Fibroblast of lung (primary cell): ENCODE data around the gene ANKRD17. TPM values are rescaled to one million over a fixed set of nuclear protein-coding genes. Genes with fewer than 3 reads are reported as not detected.

Experiments
- DNase-seq, 2 donors: peaks; one replicate each; pipeline versions ENCODE4 v3.0.0 to v3.0.0-alpha.2; 2010; ENCODE audit warnings: low read depth in 2 of 2
- H2AFZ ChIP-seq: 2 replicates; pipeline ENCODE4 v1.5.1; 2012; ENCODE audit warnings: low read length, control low read depth, inconsistent platforms
- H3K27ac ChIP-seq: 2 replicates; pipeline ENCODE4 v1.5.1; 2011; ENCODE audit warnings: low read length, control low read depth; ENCODE audit not compliant: insufficient read depth
- H3K27me3 ChIP-seq: 2 replicates; pipeline ENCODE4 v1.5.1; 2011; ENCODE audit warnings: mild to moderate bottlenecking, low read length; ENCODE audit not compliant: control insufficient read depth, insufficient read depth
- H3K36me3 ChIP-seq: 2 replicates; pipeline ENCODE4 v1.5.1; 2011; ENCODE audit warnings: low read length; ENCODE audit not compliant: control insufficient read depth, insufficient read depth
- H3K4me1 ChIP-seq: 2 replicates; pipeline ENCODE4 v1.5.1; 2011; ENCODE audit warnings: low read length; ENCODE audit not compliant: control insufficient read depth, insufficient read depth; ENCODE audit errors: extremely low read depth
- H3K4me2 ChIP-seq: 2 replicates; pipeline ENCODE4 v1.5.1; 2011; ENCODE audit warnings: low read length, control low read depth; ENCODE audit not compliant: insufficient read depth; ENCODE audit errors: extremely low read depth
- H3K4me3 ChIP-seq, 4 experiments: fragments of 200-600 bp in 1 of 4; sonication (generic) in 1 of 4; replicated peaks in 1 of 4; 2 replicates each; pipeline ENCODE4 v1.5.1; 2011 to 2016; ENCODE audit warnings: low read length in 4 of 4, low read depth in 3 of 4, mild to moderate bottlenecking in 3 of 4, control low read depth in 2 of 4, inconsistent platforms in 1 of 4, mixed read lengths in 1 of 4; ENCODE audit not compliant: insufficient read depth in 1 of 4; ENCODE audit errors: control extremely low read depth in 1 of 4
- H3K79me2 ChIP-seq: 2 replicates; pipeline ENCODE4 v1.5.1; 2012; ENCODE audit warnings: mild to moderate bottlenecking, low read length, inconsistent platforms; ENCODE audit not compliant: control insufficient read depth, insufficient read depth
- H3K9ac ChIP-seq: 2 replicates; pipeline ENCODE4 v1.5.1; 2011; ENCODE audit warnings: mild to moderate bottlenecking, low read length, control low read depth; ENCODE audit not compliant: insufficient read depth
- H3K9me3 ChIP-seq: 2 replicates; pipeline ENCODE4 v1.5.1; 2012; ENCODE audit warnings: low read depth, low read length; ENCODE audit not compliant: control insufficient read depth, insufficient read depth
- H4K20me1 ChIP-seq: 2 replicates; pipeline ENCODE4 v1.5.1; 2011; ENCODE audit warnings: low read length; ENCODE audit not compliant: control insufficient read depth, insufficient read depth; ENCODE audit errors: extremely low read depth
- EZH2 ChIP-seq: IDR thresholded peaks from 2 replicates; pipeline ENCODE4 v1.5.1; 2012; ENCODE audit warnings: low read length, control low read depth, mild to moderate bottlenecking; ENCODE audit errors: missing control alignments
- polyA plus RNA-seq, 2 donors: library from polyadenylated mRNA; depleted of rRNA in 1 of 2; stranded (reverse) in 1 of 2; unstranded in 1 of 2; fragments of >200 nt; gene quantifications; 2 replicates each; pipeline ENCODE4 v1.2.1, GENCODE V29; 2011 to 2012; ENCODE audit warnings: missing spikeins in 1 of 2
- total RNA-seq: library from RNA; depleted of rRNA; stranded (reverse); fragments of >200 nt; gene quantifications from 2 replicates; pipeline ENCODE4 v1.2.1, GENCODE V29; 2014
- TF ChIP-seq, protein P1 (sequence below), 2 donors: IDR thresholded peaks in 1 of 2; conservative IDR thresholded peaks in 1 of 2; 1 replicate in 1 of 2; 2 replicates in 1 of 2; pipeline ENCODE4 v1.5.1; 2011 to 2012; ENCODE audit warnings: low read length in 2 of 2, control low read depth in 1 of 2, inconsistent platforms in 1 of 2, low read depth in 1 of 2, mild to moderate bottlenecking in 1 of 2

Gene ANKRD17
- total and polyA plus RNA-seq, 2 donors (not counting 1 experiment from before 2014, with no cell fraction given), result 46.2 to 54.6 TPM

DNA sequence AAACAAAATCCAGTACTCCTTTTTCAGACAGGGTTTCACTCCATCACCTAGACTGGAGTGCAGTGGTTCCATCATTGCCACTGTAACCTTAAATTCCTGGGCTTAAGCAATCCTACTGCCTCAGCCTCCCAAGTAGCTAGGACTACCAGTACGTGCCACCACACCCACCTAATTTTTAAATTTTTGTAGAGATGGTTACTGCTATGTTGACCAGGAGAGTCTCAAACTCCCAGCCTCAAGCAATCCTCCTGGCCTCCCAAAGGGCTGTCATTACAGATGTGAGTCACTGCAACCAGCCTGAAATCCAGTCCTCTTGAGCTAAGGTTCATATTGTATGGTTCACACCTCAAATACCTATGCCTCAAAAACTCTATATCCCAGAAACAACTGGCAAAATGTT is 22.4 kb downstream of the ANKRD17 start:
- Histone ChIP-seq H3K9me3 (no peaks in the 10 kb centered on the region), H3K79me2 (peaks cover 52% of the 10 kb centered on the region), H3K27me3 (no peaks in the 10 kb centered on the region), H3K4me1 (no peaks in the 10 kb centered on the region), H2AFZ (no peak overlapping the region), H3K36me3 (no peaks in the 10 kb centered on the region), H3K4me3 (no peak overlapping the region), H4K20me1 (no peaks in the 10 kb centered on the region), H3K9ac (no peak overlapping the region), H3K27ac (no peak overlapping the region), H3K4me2 (no peak overlapping the region)
- DNase-seq, result no peak
- TF ChIP-seq, protein P1, sequence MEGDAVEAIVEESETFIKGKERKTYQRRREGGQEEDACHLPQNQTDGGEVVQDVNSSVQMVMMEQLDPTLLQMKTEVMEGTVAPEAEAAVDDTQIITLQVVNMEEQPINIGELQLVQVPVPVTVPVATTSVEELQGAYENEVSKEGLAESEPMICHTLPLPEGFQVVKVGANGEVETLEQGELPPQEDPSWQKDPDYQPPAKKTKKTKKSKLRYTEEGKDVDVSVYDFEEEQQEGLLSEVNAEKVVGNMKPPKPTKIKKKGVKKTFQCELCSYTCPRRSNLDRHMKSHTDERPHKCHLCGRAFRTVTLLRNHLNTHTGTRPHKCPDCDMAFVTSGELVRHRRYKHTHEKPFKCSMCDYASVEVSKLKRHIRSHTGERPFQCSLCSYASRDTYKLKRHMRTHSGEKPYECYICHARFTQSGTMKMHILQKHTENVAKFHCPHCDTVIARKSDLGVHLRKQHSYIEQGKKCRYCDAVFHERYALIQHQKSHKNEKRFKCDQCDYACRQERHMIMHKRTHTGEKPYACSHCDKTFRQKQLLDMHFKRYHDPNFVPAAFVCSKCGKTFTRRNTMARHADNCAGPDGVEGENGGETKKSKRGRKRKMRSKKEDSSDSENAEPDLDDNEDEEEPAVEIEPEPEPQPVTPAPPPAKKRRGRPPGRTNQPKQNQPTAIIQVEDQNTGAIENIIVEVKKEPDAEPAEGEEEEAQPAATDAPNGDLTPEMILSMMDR (conservative IDR thresholded peaks at IDR 0.05 in 1 of 2, IDR thresholded peaks at IDR 0.05 in 1 of 2; ENCODE audit: low read depth in 1 of 2, low read length in 2 of 2), result no peak
- TF ChIP-seq EZH2, result no peak

DNA sequence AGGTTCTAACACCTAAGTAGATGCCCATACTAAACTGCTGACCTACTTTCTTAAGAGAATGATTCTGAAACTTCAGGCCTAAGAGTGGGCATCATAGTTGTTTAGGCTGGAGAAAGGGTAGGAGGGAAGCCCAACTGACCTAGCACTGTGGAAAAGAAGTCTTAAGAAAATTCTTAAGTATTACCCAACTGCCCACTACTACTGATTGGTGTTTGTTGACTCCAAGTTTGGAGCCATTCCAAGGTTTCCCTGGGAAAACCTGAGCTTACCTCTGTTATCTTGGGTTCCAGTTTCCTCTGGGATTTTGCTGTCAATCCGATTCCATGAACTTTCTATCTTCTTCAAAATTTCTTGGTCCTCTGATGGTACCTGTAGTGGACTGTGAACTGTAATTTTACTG is 23.9 kb downstream of the ANKRD17 start:
- TF ChIP-seq EZH2, result no peak
- TF ChIP-seq, protein P1 (conservative IDR thresholded peaks at IDR 0.05 in 1 of 2, IDR thresholded peaks at IDR 0.05 in 1 of 2; ENCODE audit: low read depth in 1 of 2, low read length in 2 of 2), result no peak
- H3K36me3 ChIP-seq, result no peaks in the 10 kb centered on the region
- no peak overlapping the region for H3K4me2 ChIP-seq
- no peaks in the 10 kb centered on the region for H3K4me1 ChIP-seq
- no peak overlapping the region for H3K9ac ChIP-seq
- H3K27me3 ChIP-seq, result no peaks in the 10 kb centered on the region
- no peak overlapping the region for H2AFZ ChIP-seq
- DNase-seq, result no peak
- no peaks in the 10 kb centered on the region for H3K9me3 ChIP-seq
- H3K27ac ChIP-seq, result no peak overlapping the region
- no peak overlapping the region for H3K4me3 ChIP-seq
- H4K20me1 ChIP-seq, result no peaks in the 10 kb centered on the region
- H3K79me2 ChIP-seq, result peaks cover 45% of the 10 kb centered on the region

DNA sequence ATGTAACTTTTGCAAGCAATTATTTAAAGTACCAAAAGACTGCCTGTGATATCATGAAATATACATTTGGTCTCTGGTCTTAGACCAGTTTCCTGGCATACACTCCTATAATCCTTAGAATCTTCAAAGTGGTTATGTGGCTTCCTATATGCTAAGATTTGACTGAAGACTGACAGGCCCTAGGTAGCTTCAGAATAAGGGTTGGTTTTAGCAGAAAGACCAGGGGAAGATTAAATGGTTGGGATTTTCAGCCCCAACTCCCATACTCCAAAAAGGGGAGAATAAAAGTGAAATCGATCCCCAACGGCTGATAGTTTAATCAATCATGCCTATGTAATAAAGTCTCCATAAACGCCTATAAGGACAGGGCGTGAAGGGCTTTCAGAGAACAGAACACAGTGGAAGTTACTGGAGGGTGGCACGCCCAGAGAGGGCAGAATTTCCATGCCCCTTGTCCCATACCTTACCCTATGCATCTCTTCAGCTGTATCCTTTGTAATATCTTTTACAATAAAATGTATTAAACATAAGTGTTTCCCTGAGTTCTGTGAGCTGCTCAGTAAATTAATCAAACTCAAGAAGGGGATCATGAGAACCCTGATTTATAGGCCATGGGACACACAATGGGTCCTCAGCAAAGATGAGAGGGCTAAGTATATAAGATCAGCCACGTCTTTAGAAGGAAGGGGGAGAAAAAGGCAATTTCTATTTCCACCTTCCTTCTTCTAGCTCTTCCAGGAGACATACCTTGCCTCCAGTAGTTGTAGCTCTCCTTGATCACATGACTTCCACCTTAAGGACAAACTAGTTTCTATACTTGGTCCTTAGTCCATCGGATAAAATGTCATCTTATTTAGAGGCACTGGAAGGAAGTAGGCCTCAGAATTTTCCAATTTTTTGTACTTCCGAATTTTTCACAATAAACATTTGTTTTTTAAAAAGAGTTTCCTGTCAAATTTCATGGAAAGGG is 26.8 kb downstream of the ANKRD17 start:
- Histone ChIP-seq H3K27ac (no peak overlapping the region), H3K9ac (no peak overlapping the region), H3K4me2 (no peak overlapping the region), H3K79me2 (peaks cover 35% of the 10 kb centered on the region), H4K20me1 (no peaks in the 10 kb centered on the region), H3K27me3 (no peaks in the 10 kb centered on the region), H3K9me3 (no peaks in the 10 kb centered on the region), H3K4me1 (no peaks in the 10 kb centered on the region), H2AFZ (no peak overlapping the region), H3K36me3 (no peaks in the 10 kb centered on the region), H3K4me3 (no peak overlapping the region)
- TF ChIP-seq, protein P1 (conservative IDR thresholded peaks at IDR 0.05 in 1 of 2, IDR thresholded peaks at IDR 0.05 in 1 of 2; ENCODE audit: low read depth in 1 of 2, low read length in 2 of 2), result no peak
- TF ChIP-seq EZH2, result no peak
- no peak for DNase-seq
